ENCODE data around the gene F2. TPM values are rescaled to one million over a fixed set of nuclear protein-coding genes. Genes with fewer than 3 reads are reported as not detected.
A peak's percentile ranks its signal among the peaks of the same experiment; 100 is the strongest.
"Not testable (repeated sequence)": the region's sequence is repeated elsewhere in the genome, so short reads cannot be mapped to it uniquely, and the experiment has no call there.

F2 gene
- total RNA-seq (ENCODE audit: unreplicated experiment), result 0.29 TPM
- long read RNA-seq, result 0 reads

GRCh38 chr11:46719048-46719542 lies at the start of gene F2:
F2 (plus strand) TSS chr11:46719213; CDS start chr11:46719236, 23 bp downstream.
- no peak within 1 kb of the TSS for H3K27ac Mint-ChIP-seq (ENCODE audit: unreplicated experiment)
- no peaks in the 10 kb centered on the region for H3K36me3 Mint-ChIP-seq (ENCODE audit: unreplicated experiment)
- no peaks in the 10 kb centered on the region for H3K9me3 Mint-ChIP-seq (ENCODE audit: unreplicated experiment)
- peaks cover 10% of the 10 kb centered on the region for H3K27me3 Mint-ChIP-seq (ENCODE audit: unreplicated experiment)
- H3K4me1 Mint-ChIP-seq (ENCODE audit: low read depth, unreplicated experiment), result peaks cover 3% of the 10 kb centered on the region
- H3K4me3 Mint-ChIP-seq (ENCODE audit: unreplicated experiment), result no peak within 1 kb of the TSS
- peak; percentile 33 for DNase-seq
- TF ChIP-seq CTCF (IDR thresholded peaks at IDR 0.05; ENCODE audit: partially characterized antibody, unreplicated experiment), result no peak

GRCh38 chr11:46669711-46670139 lies 49.3 kb upstream of the F2 start:
- peaks cover 22% of the 10 kb centered on the region for H3K4me1 Mint-ChIP-seq (ENCODE audit: low read depth, unreplicated experiment)
- no peak for DNase-seq
- H3K36me3 Mint-ChIP-seq (ENCODE audit: unreplicated experiment), result peaks cover 13% of the 10 kb centered on the region
- peaks cover 15% of the 10 kb centered on the region for H3K9me3 Mint-ChIP-seq (ENCODE audit: unreplicated experiment)
- H3K27me3 Mint-ChIP-seq (ENCODE audit: unreplicated experiment), result peaks cover 11% of the 10 kb centered on the region
- no peak overlapping the region for H3K4me3 Mint-ChIP-seq (ENCODE audit: unreplicated experiment)
- peak; percentile 10 for TF ChIP-seq CTCF (IDR thresholded peaks at IDR 0.05; ENCODE audit: partially characterized antibody, unreplicated experiment)
- no peak overlapping the region for H3K27ac Mint-ChIP-seq (ENCODE audit: unreplicated experiment)

- Mint-ChIP-seq H3K36me3 (ENCODE audit: unreplicated experiment) (peaks cover 13% of the 10 kb centered on the region), H3K9me3 (ENCODE audit: unreplicated experiment) (peaks cover 15% of the 10 kb centered on the region), H3K27me3 (ENCODE audit: unreplicated experiment) (peaks cover 11% of the 10 kb centered on the region), H3K4me1 (ENCODE audit: low read depth, unreplicated experiment) (peaks cover 22% of the 10 kb centered on the region)
- not testable (repeated sequence) for H3K4me3 Mint-ChIP-seq (ENCODE audit: unreplicated experiment); H3K27ac Mint-ChIP-seq (ENCODE audit: unreplicated experiment); DNase-seq
These were observed 48.5 kb upstream of the F2 start for GRCh38 chr11:46670521-46670920.

GRCh38 chr11:46671958-46672315 lies 47.1 kb upstream of the F2 start:
- no peak for TF ChIP-seq CTCF (IDR thresholded peaks at IDR 0.05; ENCODE audit: partially characterized antibody, unreplicated experiment)
- DNase-seq, result no peak
- Mint-ChIP-seq H3K9me3 (ENCODE audit: unreplicated experiment) (peaks cover 20% of the 10 kb centered on the region), H3K4me3 (ENCODE audit: unreplicated experiment) (peak overlapping the region; percentile 47), H3K36me3 (ENCODE audit: unreplicated experiment) (peaks cover 13% of the 10 kb centered on the region), H3K27ac (ENCODE audit: unreplicated experiment) (peak overlapping the region; percentile 95), H3K4me1 (ENCODE audit: low read depth, unreplicated experiment) (peaks cover 21% of the 10 kb centered on the region), H3K27me3 (ENCODE audit: unreplicated experiment) (peaks cover 11% of the 10 kb centered on the region)

GRCh38 chr11:46672381-46672839 lies 46.6 kb upstream of the F2 start:
- Mint-ChIP-seq H3K9me3 (ENCODE audit: unreplicated experiment) (peaks cover 21% of the 10 kb centered on the region), H3K4me3 (ENCODE audit: unreplicated experiment) (peak overlapping the region; percentile 47), H3K36me3 (ENCODE audit: unreplicated experiment) (peaks cover 13% of the 10 kb centered on the region), H3K4me1 (ENCODE audit: low read depth, unreplicated experiment) (peaks cover 25% of the 10 kb centered on the region), H3K27ac (ENCODE audit: unreplicated experiment) (peak overlapping the region; percentile 95), H3K27me3 (ENCODE audit: unreplicated experiment) (peaks cover 11% of the 10 kb centered on the region)
- no peak for DNase-seq
- TF ChIP-seq CTCF (IDR thresholded peaks at IDR 0.05; ENCODE audit: partially characterized antibody, unreplicated experiment), result no peak
